CD4-positive, alpha-beta T cell treated with Interleukin-1 beta for 1 hour (primary cell): ENCODE measurements around the gene NFU1.
A peak's percentile ranks its signal among the peaks of the same experiment; 100 is the strongest.
"Not testable (repeated sequence)": the region's sequence is repeated elsewhere in the genome, so short reads cannot be mapped to it uniquely, and the experiment has no call there.

ENCODE experiments used
- DNase-seq, 2 donors: peaks; one replicate each; pipeline ENCODE4 v3.0.0-alpha.2; 2020 to 2022

The NFU1 gene

GRCh38 chr2:69386360-69386759, 50.9 kb downstream of the NFU1 start:
- DNase-seq = no peak

GRCh38 chr2:69385443-69386151, 51.6 kb downstream of the NFU1 start:
- DNase-seq = no peak

GRCh38 chr2:69384618-69385081, 52.6 kb downstream of the NFU1 start:
- DNase-seq = no peak

GRCh38 chr2:69383176-69383812, 53.9 kb downstream of the NFU1 start:
- no peak for DNase-seq

GRCh38 chr2:69382547-69382946, 54.7 kb downstream of the NFU1 start:
- DNase-seq = no peak

GRCh38 chr2:69381337-69381737, 55.9 kb downstream of the NFU1 start:
- no peak for DNase-seq

- no peak for DNase-seq
Measured at GRCh38 chr2:69380072-69380917, 56.9 kb downstream of the NFU1 start.

- DNase-seq = no peak
Measured at GRCh38 chr2:69376403-69376802, 60.8 kb downstream of the NFU1 start.

- DNase-seq = peak; percentile 7 to 50
Measured at GRCh38 chr2:69375494-69376353, 61.5 kb downstream of the NFU1 start.

- no peak for DNase-seq
Measured at GRCh38 chr2:69372767-69373166, 64.5 kb downstream of the NFU1 start.

- DNase-seq = no peak
Measured at GRCh38 chr2:69369802-69370201, 67.4 kb downstream of the NFU1 start.

GRCh38 chr2:69368588-69368987, 68.6 kb downstream of the NFU1 start:
- DNase-seq = no peak

GRCh38 chr2:69359371-69359770, 77.9 kb downstream of the NFU1 start:
- no peak for DNase-seq

- DNase-seq = no peak
Measured at GRCh38 chr2:69358914-69359313, 78.3 kb downstream of the NFU1 start.

- DNase-seq = no peak
Measured at GRCh38 chr2:69356471-69356870, 80.8 kb downstream of the NFU1 start.

- not testable (repeated sequence) for DNase-seq
Measured at GRCh38 chr2:69354976-69355375, 82.3 kb downstream of the NFU1 start.

- DNase-seq = no peak
Measured at GRCh38 chr2:69353360-69353759, 83.9 kb downstream of the NFU1 start.

GRCh38 chr2:69348781-69349180, 88.5 kb downstream of the NFU1 start:
- no peak for DNase-seq
